Measurements from ENCODE around the gene CDC20.
"Not testable (repeated sequence)": the region's sequence is repeated elsewhere in the genome, so short reads cannot be mapped to it uniquely, and the experiment has no call there.

Gene CDC20

DNA sequence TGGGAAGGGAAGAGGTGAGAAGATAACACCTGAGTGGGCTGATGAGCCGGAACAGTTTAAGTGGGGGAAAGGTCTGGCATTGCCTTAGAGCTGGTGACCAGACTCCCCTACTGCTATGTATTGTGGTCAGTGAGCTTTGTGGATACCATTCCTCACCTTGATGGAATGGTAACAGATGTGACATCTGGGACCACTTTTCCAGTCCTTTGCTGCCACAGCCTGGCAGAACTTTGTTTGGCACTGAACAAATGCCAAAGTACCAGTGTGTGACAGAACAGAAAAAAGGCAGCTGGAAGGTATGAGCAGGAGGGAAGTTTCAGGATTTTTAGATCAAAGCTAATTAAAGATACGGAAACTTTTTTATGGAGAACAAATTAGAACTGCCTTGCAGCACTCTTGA lies 24.7 kb downstream of the CDC20 start:
- no peak for DNase-seq (ENCODE audit: low read depth in 3 of 3)

DNA sequence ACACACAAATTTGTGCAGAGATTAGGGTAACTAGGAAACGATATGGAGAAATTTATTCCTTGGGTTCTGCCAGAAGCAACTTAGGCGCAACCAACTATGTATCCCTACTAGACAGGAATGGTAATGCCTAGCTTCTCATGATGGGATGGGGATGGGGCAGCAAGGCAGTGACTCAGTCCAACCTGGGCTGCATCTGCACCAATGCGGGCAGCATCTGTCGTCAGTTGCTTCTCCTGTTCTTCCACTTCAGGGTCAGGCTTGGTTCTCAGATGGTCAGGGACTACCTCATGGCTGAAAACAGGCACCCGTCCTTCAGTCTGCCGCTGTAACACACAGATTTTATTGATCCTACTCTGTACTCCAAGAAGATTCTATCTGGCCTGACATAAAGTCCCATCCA lies 27.9 kb downstream of the CDC20 start:
- DNase-seq (ENCODE audit: low read depth in 3 of 3), result no peak

DNA sequence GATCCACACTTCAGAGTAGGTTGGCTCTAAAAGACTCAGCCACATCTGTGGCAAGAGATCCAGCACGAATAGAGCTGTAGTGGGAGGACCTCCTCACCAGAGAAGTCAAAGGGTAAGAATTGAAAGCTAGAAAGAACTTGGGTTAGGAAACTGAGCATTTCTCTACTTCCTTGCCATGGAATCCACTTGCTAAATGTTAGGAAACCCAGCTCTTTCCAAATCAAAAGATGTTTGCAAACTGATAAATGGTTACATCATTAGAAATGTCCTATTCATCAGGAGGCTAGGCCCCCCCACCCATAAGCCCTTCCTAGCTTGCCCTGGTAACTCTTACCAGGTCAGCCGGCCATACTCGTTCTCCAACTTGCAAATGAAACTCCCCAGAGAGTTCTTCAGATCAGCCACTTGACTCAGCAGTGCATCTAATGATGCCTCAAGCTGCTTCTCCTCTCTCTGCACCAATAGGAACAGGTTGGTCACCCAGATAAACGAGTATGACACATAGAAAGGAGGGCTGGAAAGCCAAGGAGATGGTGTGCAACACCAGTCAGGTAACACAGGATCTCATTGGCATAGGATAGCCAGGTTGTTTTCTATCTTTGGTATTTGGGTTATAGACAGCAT lies 29.3 kb downstream of the CDC20 start:
- DNase-seq (ENCODE audit: low read depth in 3 of 3), result no peak

DNA sequence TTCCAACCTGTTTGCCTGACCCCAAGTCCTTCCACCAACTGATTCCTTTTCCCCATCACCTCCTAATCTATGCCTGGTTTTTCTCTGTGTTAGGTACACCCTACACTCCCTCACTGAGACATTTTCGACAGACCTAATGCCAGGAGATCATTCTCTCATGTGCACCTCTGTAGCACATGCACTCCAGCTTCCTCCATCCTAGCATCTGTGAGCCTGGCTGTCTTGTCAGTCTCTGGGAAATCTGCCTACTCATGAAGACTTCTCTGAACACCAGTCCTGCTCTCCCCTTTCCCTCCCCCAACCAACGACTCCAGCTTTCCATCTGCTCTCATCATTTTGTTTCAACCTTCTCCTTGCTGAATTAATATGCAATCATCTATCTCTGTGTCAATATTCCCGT lies 29.8 kb downstream of the CDC20 start:
- DNase-seq (ENCODE audit: low read depth in 3 of 3), result no peak

DNA sequence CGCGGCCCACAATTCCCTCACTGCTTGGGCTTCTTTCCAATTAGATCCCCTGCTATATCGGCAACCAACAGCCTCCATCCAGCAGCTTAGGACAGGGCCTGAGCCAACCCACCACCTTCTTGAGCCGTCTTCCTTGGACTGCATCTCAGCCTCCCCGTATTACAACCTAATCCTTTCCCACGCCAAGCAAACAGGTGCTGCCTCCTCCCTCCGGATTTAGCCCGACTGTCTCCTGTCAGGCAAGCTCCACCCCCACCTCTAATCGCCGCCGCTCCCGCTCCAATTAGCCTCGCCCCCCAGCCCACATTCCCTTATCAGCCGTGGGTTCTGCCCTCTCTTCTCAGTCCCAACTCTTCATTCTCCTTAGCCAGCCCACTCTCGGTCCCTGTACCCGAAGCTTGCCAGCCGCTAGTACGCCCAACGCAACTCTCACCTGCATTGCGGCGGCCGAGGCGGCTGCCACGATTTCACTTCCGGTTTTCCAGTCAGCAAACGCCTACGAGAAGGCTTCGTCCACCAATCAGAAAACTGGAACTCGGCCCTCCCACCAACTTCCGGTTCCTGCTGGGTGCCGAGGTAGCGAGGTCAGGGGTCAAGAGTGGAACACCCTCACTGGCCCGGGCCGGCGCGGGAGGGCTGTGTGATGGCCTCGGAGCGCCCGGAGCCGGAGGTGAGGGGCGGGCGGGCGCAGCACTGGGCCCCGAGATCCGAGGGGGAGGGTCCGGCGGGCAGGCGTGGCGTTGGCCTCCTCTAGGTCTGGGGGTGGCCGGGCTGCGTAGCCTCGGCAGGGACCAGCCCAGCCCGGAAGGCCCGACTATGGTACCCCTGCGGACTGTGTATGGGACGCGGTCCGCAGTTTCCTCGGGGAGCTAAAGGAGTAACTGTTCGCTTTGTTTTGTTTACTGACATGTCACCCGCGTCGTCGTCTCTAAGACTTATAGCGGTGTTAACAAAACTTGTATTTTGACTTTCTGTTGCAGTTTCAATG lies 30.8 kb downstream of the CDC20 start, which contains the start of the genes MED8 and SZT2:
Gene MED8 (minus strand): TSS at position 475 of the 988 bp plus-strand sequence. CDS start 36 bp downstream, at position 439.
Gene SZT2 (plus strand): TSS at position 574 of the 988 bp plus-strand sequence. CDS start 70 bp downstream, at position 644.
- peak; percentile 88 to 94 (median 90) for DNase-seq (ENCODE audit: low read depth in 3 of 3)

DNA sequence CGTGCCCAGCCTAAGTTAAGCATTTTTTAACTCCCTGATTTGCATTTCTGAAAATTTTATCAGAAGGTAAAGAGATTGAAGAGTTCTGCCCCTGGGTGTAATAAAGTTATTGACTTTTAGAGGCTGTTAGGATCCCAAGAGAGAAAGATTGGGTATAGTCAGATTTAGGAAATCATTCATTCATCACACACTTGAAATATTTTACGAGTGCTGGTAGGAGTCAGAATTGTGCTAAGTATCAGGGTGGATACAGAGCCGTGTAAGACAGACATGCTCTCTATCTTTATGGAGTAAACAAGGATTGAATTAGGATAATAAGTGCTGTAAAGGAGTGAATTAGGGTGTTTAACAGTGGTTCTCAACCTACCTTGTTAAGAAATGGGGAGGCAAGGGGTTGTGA lies 33.9 kb downstream of the CDC20 start:
- no peak for DNase-seq (ENCODE audit: low read depth in 3 of 3)

DNA sequence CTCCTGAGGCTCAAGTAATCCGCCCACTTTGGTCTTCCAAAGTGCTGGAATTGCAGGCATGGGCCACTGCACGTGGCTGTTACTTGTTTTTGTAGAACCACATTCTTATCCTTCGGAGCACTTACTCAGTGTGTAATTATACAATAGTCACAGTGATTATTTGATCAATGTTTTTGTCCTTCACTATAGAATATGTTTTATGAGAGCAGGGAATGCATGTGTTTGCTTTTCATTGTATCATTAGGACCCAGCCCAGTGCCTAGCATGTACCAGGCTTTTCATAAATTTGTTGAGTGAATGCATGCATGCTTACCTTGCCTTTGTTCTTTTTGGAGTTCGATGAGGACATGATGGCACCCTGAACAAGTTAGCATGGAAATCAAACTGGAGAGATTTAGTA lies 36.7 kb downstream of the CDC20 start:
- no peak for DNase-seq (ENCODE audit: low read depth in 3 of 3)

DNA sequence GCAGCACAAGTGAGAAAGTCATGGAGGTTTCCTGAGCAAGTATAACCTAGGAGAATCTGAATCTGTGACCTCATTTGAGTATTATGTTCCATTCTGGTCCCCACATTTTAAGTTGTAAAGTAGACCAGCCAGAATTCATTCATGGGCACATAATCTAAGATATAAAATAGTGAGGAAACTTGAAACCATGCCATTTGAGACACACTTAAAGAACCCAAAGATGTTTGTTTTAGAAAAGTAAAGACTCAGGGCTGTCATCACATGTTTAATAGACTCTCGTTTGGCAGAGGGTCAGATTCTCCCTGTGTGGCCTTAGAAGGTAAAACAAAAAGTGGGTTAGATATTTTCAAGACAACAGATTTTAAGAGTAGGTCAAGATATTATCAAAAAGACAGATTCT lies 37.3 kb downstream of the CDC20 start:
- no peak for DNase-seq (ENCODE audit: low read depth in 3 of 3)

DNA sequence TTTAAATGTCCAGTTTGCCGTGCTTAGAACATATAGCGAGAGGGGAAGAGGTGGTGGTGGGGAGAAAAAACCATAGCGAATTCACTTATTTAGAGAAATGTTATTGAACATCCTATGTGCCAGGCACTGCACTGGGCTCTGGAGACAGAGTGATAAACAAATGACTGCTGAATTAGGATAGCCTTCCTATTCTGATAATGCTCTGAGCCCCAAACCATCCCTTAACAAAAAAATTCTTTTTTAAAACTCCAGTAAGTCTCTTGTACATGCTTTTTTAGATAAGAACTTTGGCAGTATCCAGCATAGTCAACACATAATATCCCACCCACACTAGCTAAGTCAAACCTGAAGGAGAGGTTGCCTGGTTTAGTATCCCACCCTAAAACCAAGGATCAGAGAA lies 39.4 kb downstream of the CDC20 start:
- DNase-seq (ENCODE audit: low read depth in 3 of 3), result no peak

DNA sequence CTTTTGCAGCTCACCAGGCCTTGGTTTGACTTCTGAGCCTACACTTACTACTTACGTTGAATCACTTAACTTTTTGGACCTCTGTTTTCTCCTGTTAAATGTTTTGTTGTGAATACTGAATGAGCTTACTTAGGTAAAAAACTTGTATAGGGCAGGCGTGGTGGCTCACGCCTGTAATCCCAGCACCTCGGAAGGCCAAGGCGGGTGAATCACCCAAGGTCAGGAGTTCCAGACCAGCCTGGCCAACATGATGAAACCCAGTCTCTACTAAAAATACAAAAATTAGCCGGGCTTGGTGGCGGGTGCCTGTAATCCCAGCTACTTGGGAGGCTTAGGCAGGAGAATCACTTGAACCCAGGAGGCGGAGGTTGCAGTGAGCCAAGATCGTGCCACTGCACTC lies 41.7 kb downstream of the CDC20 start:
- DNase-seq (ENCODE audit: low read depth in 3 of 3), result not testable (repeated sequence)

DNA sequence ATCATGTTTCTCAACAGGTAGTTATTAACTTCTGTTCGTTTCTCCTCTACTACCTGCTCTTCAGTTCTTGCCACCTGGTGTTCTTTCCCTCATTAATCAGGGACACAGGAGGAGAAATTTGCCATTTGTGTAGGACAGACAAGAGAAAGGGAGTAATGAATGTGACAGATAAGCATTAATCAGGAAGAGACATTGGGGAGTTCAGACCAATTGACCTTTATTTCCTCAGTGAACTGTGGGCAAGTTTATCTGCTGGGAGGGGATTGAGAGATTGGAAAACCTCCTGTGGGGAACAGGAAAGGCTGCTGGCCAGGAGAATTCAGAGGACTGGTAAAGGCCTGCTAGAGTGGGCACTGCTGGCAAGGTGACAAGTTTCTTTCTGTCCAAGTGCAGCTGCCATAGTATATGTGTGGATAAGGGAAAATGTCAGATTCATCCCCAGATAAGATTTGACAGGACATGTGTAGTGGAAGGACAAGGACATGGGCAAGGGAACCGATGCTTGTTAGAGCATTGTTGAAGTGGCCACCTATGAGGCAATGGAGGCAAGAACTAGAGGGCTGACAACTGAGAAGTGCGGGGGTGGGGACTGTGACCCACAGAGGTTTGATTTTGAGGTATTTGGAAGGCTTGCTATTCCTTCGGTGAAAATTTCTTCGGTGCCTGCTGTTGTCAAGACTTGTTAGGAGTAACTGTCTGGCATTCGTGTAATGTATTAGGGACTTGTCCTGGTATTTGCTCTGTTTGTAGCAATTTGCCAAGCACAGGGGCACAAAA lies 43.5 kb downstream of the CDC20 start:
- no peak for DNase-seq (ENCODE audit: low read depth in 3 of 3)

DNA sequence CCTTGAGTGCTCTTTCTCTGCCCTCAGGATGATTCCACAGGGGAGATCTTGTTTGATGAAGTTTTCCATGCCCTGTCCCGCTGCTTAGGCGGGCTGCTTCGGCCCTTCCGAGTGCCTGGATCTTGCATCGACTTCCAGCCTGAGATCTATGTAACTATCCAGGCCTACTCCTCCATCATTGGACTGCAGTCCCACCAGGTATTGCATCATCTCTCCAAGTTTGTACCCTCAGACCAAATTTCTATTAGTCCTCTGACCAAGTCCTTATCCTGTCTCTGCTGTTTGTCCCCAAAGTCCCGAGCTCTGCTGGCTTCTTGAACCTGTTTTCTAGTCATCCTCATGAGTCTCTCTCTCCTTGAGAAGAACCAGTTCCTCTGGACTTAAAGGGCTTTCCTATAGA lies 45.6 kb downstream of the CDC20 start:
- no peak for DNase-seq (ENCODE audit: low read depth in 3 of 3)

DNA sequence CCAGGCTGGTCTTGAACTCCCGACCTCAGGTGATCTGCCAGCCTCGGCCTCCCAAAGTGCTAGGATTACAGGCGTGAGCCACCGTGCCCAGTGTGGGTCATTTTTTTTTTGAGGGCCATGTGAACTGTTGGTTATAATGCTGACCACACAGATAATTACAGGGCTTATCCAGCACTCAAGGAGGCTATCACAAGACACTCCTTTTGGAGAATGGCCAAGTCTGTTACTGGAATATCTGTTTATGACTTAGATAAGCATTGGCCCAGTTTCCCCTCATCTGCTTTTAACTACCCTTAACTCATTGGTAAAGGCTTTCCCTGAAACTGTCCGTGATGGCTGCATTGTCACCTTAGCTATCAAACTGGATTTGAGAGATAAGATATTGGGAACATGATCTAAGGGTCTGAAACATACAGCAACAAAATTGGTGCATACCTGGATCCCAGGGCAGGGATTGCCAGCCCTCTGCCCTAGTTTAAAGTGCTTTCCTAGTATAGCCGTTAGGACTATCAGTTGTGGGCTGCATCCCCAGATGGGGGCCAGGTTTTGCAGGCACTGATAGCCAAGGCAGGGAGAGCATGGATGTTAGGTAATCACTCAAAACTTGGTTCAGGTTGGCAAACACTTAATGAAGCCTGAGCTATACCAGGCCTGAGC lies 46.6 kb downstream of the CDC20 start:
- DNase-seq (ENCODE audit: low read depth in 3 of 3), result no peak

DNA sequence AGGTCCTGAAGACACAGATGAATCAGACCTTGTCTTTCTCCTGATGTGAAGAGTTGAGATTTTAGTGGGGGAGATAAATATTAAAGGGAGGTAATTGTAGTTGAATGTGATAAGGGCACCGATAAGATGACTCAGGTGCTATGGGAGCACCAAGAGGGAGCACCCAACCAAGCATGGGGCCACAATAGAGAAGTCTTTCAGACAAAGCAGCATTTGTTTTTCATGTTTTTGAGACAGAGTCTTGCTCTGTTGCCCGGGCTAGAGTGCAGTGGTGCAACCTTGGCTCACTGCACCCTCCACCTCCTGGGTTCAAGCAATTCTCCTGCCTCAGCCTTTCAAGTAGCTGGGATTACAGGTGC lies 47.1 kb downstream of the CDC20 start:
- DNase-seq (ENCODE audit: low read depth in 3 of 3), result no peak

DNA sequence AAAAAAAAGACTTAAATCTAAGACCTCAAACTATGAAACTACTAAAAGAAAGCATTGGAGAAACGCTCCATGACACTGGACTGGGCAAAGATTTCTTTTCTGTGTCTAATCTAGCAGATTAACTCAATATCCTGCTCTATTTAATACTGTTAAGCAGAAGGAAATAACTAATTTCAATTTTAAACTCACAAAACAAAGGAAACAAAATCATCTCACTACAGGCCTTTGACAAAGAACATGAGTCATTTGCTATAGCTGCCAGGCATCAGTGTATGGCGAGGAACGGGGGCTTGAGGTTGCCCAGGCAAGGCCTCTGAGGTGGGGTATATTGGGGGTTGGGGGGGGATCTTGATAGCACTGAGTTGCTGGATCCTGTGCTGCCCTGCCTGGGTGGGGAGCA lies 51.8 kb downstream of the CDC20 start:
- DNase-seq (ENCODE audit: low read depth in 3 of 3), result no peak

Measured in stimulated activated CD4-positive, alpha-beta T cell treated with anti-CD3 and anti-CD28 coated beads, TNF-alpha, amount 100 ng/mL, for 24 hours (primary cell).